HG03139 (cell line): Measurements from ENCODE around the gene GNG11.
A peak's percentile ranks its signal among the peaks of the same experiment; 100 is the strongest.

Experiments used
- ATAC-seq: cut with Tn5 transposase; IDR thresholded peaks from one replicate; pipeline ENCODE4 v1.9.1; 2021; ENCODE audit not compliant: unreplicated experiment

The GNG11 gene

GRCh38 chr7:93921607-93922566 is at the start of gene GNG11:
GNG11 (plus strand) TSS chr7:93921735; CDS start chr7:93922138, 403 bp downstream.
- ATAC-seq: peak; percentile 82

- no peak for ATAC-seq
Measured at GRCh38 chr7:93873998-93874574, 47.4 kb upstream of the GNG11 start.

GRCh38 chr7:93877742-93878141 is 43.8 kb upstream of the GNG11 start:
- ATAC-seq: no peak

GRCh38 chr7:93879356-93879755 is 42.2 kb upstream of the GNG11 start:
- ATAC-seq: no peak

- no peak for ATAC-seq
Measured at GRCh38 chr7:93882468-93882867, 39.1 kb upstream of the GNG11 start.

GRCh38 chr7:93883078-93883916 is 38.2 kb upstream of the GNG11 start:
- ATAC-seq: no peak

- no peak for ATAC-seq
Measured at GRCh38 chr7:93883917-93884345, 37.6 kb upstream of the GNG11 start.

- ATAC-seq: no peak
Measured at GRCh38 chr7:93884541-93884940, 37.0 kb upstream of the GNG11 start.

- no peak for ATAC-seq
Measured at GRCh38 chr7:93889261-93889660, 32.3 kb upstream of the GNG11 start.

GRCh38 chr7:93890041-93890463 is 31.5 kb upstream of the GNG11 start:
- no peak for ATAC-seq

GRCh38 chr7:93890464-93891068 is 31.0 kb upstream of the GNG11 start, which contains the start of gene TFPI2:
TFPI2 (minus strand) TSS chr7:93890753; CDS start chr7:93890678, 75 bp downstream.
- no peak for ATAC-seq

- ATAC-seq: no peak
Measured at GRCh38 chr7:93894426-93894825, 27.1 kb upstream of the GNG11 start.

GRCh38 chr7:93894966-93895640 is 26.4 kb upstream of the GNG11 start:
- no peak for ATAC-seq

GRCh38 chr7:93895859-93896600 is 25.5 kb upstream of the GNG11 start:
- ATAC-seq: no peak

- no peak for ATAC-seq
Measured at GRCh38 chr7:93897680-93898079, 23.9 kb upstream of the GNG11 start.

- ATAC-seq: no peak
Measured at GRCh38 chr7:93902777-93903423, 18.6 kb upstream of the GNG11 start.

GRCh38 chr7:93906267-93906666 is 15.3 kb upstream of the GNG11 start, which contains the start of gene GNGT1:
GNGT1 (plus strand) TSS chr7:93906567; CDS start chr7:93906747, 180 bp downstream.
- no peak for ATAC-seq

- ATAC-seq: no peak
Measured at GRCh38 chr7:93910076-93910994, 11.2 kb upstream of the GNG11 start.
